Measurements from ENCODE around the gene IL3. TPM values are rescaled to one million over a fixed set of nuclear protein-coding genes. Genes with fewer than 3 reads are reported as not detected.

Gene IL3
- total and polyA plus RNA-seq, 2 experiments from 2014 or later = not detected

GRCh38 chr5:132025403-132025971 lies 35.0 kb upstream of the IL3 start:
- H3F3A ChIP-seq (replicated peaks; ENCODE audit: low read depth) = no peaks in the 10 kb centered on the region
- no peak overlapping the region for H3K27ac ChIP-seq (ENCODE audit: low read depth)
- ATAC-seq (no peak), DNase-seq (ENCODE audit: low spot score) (no peak)
- no peaks in the 10 kb centered on the region for H3K36me3 ChIP-seq (ENCODE audit: insufficient read depth)
- TF ChIP-seq STAT1 (IDR thresholded peaks at IDR 0.05; ENCODE audit: unreplicated experiment) (no peak), POLR2AphosphoS5 (IDR thresholded peaks at IDR 0.05; ENCODE audit: low read depth) (no peak), JUNB (IDR thresholded peaks at IDR 0.05; ENCODE audit: unreplicated experiment) (no peak), EZH2phosphoT487 (IDR thresholded peaks at IDR 0.05; ENCODE audit: unreplicated experiment) (no peak), ZNF331 (CRISPR knock-in tag; IDR thresholded peaks at IDR 0.05; ENCODE audit: low read depth) (no peak), EZH2 (IDR thresholded peaks at IDR 0.05; ENCODE audit: low read depth, unreplicated experiment) (no peak)
- H3K4me3 ChIP-seq = no peak overlapping the region
- Mint-ChIP-seq H3K9me3 (no peaks in the 10 kb centered on the region; the same call in 2 of the 3 replicates), H3K4me1 (no peaks in the 10 kb centered on the region), H3K27ac (no peak overlapping the region), H3K27me3 (ENCODE audit: insufficient read depth, low read depth, poor library complexity) (peaks cover 3% of the 10 kb centered on the region), H3K36me3 (ENCODE audit: low read depth) (no peaks in the 10 kb centered on the region), H3K4me3 (no peak overlapping the region)
- H3K27me3 ChIP-seq (ENCODE audit: insufficient read depth) = no peaks in the 10 kb centered on the region
- H2AFZ ChIP-seq = no peak overlapping the region
- H3K79me2 ChIP-seq (replicated peaks; ENCODE audit: insufficient read depth) = no peaks in the 10 kb centered on the region
- H3K9me2 ChIP-seq (ENCODE audit: insufficient read depth) = 0 out of 2 replicates have a peak, but pooled peaks cover 7% of the 10 kb centered on the region
- H3K4me2 ChIP-seq = no peak overlapping the region
- no peaks in the 10 kb centered on the region for H3K4me1 ChIP-seq (ENCODE audit: insufficient read depth)
- no peaks in the 10 kb centered on the region for H4K20me1 ChIP-seq (replicated peaks; ENCODE audit: insufficient read depth)

GRCh38 chr5:132026516-132027008 lies 33.9 kb upstream of the IL3 start:
- no peak overlapping the region for H3K4me3 ChIP-seq
- peaks cover 3% of the 10 kb centered on the region for H3K27me3 Mint-ChIP-seq (ENCODE audit: insufficient read depth, low read depth, poor library complexity)
- TF ChIP-seq POLR2AphosphoS5 (IDR thresholded peaks at IDR 0.05; ENCODE audit: low read depth) (no peak), EZH2 (IDR thresholded peaks at IDR 0.05; ENCODE audit: low read depth, unreplicated experiment) (no peak), CTCF (conservative IDR thresholded peaks at IDR 0.05; ENCODE audit: low read depth in 2 of 2) (no peak), ZNF114 (CRISPR knock-in tag; IDR thresholded peaks at IDR 0.05) (no peak), STAT1 (IDR thresholded peaks at IDR 0.05; ENCODE audit: unreplicated experiment) (no peak), JUNB (IDR thresholded peaks at IDR 0.05; ENCODE audit: unreplicated experiment) (no peak), CREB1 (CRISPR knock-in tag; IDR thresholded peaks at IDR 0.05; ENCODE audit: low read depth) (no peak), REST (IDR thresholded peaks at IDR 0.05; ENCODE audit: unreplicated experiment) (no peak)

More at GRCh38 chr5:132026516-132027008, 33.9 kb upstream of the IL3 start:
- no peak overlapping the region for H2AFZ ChIP-seq
- H3K4me1 ChIP-seq (ENCODE audit: insufficient read depth) = no peaks in the 10 kb centered on the region
- no peaks in the 10 kb centered on the region for H3K36me3 ChIP-seq (ENCODE audit: insufficient read depth)
- H3K9me3 Mint-ChIP-seq = no peaks in the 10 kb centered on the region
- no peaks in the 10 kb centered on the region for H3F3A ChIP-seq (replicated peaks; ENCODE audit: low read depth)
- H4K20me1 ChIP-seq (replicated peaks; ENCODE audit: insufficient read depth) = no peaks in the 10 kb centered on the region
- H3K27ac Mint-ChIP-seq = no peak overlapping the region
- H3K4me1 Mint-ChIP-seq = no peaks in the 10 kb centered on the region
- H3K4me3 Mint-ChIP-seq = no peak overlapping the region
- no peak overlapping the region for H3K4me2 ChIP-seq
- H3K36me3 Mint-ChIP-seq (ENCODE audit: low read depth) = no peaks in the 10 kb centered on the region
- no peak overlapping the region for H3K27ac ChIP-seq (ENCODE audit: low read depth)
- H3K27me3 ChIP-seq (ENCODE audit: insufficient read depth) = no peaks in the 10 kb centered on the region
- 0 out of 2 replicates have a peak, but pooled peaks cover 7% of the 10 kb centered on the region for H3K9me2 ChIP-seq (ENCODE audit: insufficient read depth)
- no peaks in the 10 kb centered on the region for H3K79me2 ChIP-seq (replicated peaks; ENCODE audit: insufficient read depth)
- DNase-seq (ENCODE audit: low spot score) (no peak), ATAC-seq (no peak)

Data from GM23338 (cell line).